Gastrocnemius medialis (tissue), 4 donors: Measurements from ENCODE around the gene VPS4A. TPM values are rescaled to one million over a fixed set of nuclear protein-coding genes. Genes with fewer than 3 reads are reported as not detected.

Source experiments
- ATAC-seq, 2 donors: fragments of 150-250 bp; one replicate each; pipeline ENCODE4 v1.9.1; 2016
- DNase-seq, 2 donors: peaks; one replicate each; pipeline ENCODE4 v3.0.0-alpha.2; 2019
- H3K27ac ChIP-seq, 4 donors: fragments of 200-600 bp; sonication (generic); 1 replicate in 1 of 4; 2 replicates in 3 of 4; pipeline ENCODE4 v1.5.1; 2016 to 2018; ENCODE audit warnings: mild to moderate bottlenecking in 2 of 4, moderate library complexity in 1 of 4
- H3K27me3 ChIP-seq, 3 donors: fragments of 200-600 bp; sonication (generic) in 2 of 3; 1 replicate in 1 of 3; 2 replicates in 2 of 3; pipeline versions ENCODE4 v1.5.1 to v1.6.0; 2016 to 2019; ENCODE audit warnings: mild to moderate bottlenecking in 1 of 3, moderate library complexity in 1 of 3
- H3K36me3 ChIP-seq, 2 donors: fragments of 200-600 bp; sonication (generic) in 1 of 2; one replicate each; pipeline ENCODE4 v1.5.1; 2017 to 2018
- H3K4me1 ChIP-seq, 2 donors: fragments of 200-600 bp; sonication (generic) in 1 of 2; one replicate each; pipeline ENCODE4 v1.5.1; 2016 to 2017; ENCODE audit warnings: mild to moderate bottlenecking in 2 of 2
- H3K4me3 ChIP-seq, 4 donors: fragments of 200-600 bp; sonication (generic) in 3 of 4; 1 replicate in 1 of 4; 2 replicates in 3 of 4; pipeline ENCODE4 v1.5.1; 2016 to 2019; ENCODE audit warnings: mild to moderate bottlenecking in 2 of 4
- H3K9me3 ChIP-seq, 3 donors: fragments of 200-600 bp; sonication (generic) in 2 of 3; 1 replicate in 1 of 3; 2 replicates in 2 of 3; pipeline ENCODE4 v1.5.1; 2016 to 2019
- CTCF ChIP-seq, 5 experiments: fragments of 450-650 bp in 3 of 5; fragments of 200-600 bp in 2 of 5; sonication (generic) in 2 of 5; IDR thresholded peaks in 4 of 5; conservative IDR thresholded peaks in 1 of 5; 1 replicate in 4 of 5; 2 replicates in 1 of 5; pipeline ENCODE4 v1.5.1; 2016 to 2019; ENCODE audit warnings: antibody characterized with exemption in 5 of 5, mild to moderate bottlenecking in 3 of 5, moderate library complexity in 3 of 5
- POLR2A ChIP-seq, 2 donors: fragments of 450-650 bp; IDR thresholded peaks; one replicate each; pipeline ENCODE4 v1.6.1; 2017; ENCODE audit warnings: antibody characterized with exemption in 2 of 2, mild to moderate bottlenecking in 2 of 2, moderate library complexity in 2 of 2
- in situ Hi-C, 4 donors: fragments of 200-750 bp; cut with MboI; loops; one replicate each; pipeline versions ENCODE4 v1.15.0 to v1.8.0; 2017; ENCODE audit warnings: low sequenced_read_pairs in 4 of 4
- intact Hi-C: fragments of 100-400 bp; cut with DNase I; formaldehyde crosslinking; loops from one replicate; pipeline ENCODE4 v1.15.1; 2023; ENCODE audit warnings: low total_unique reads
- total RNA-seq, 4 donors: library from RNA; depleted of rRNA; stranded (reverse); fragments of >200 nt; gene quantifications; one replicate each; pipeline versions ENCODE4 v1.1.0 to v1.2.3, GENCODE V29; 2016

The VPS4A gene
- total RNA-seq, 4 donors from 2014 or later: 53.3 to 112 (median 70.1) TPM

- TF ChIP-seq CTCF (IDR thresholded peaks at IDR 0.05 in 4 of 5, conservative IDR thresholded peaks at IDR 0.05 in 1 of 5) (no peak), POLR2A (IDR thresholded peaks at IDR 0.05) (no peak)
- intact Hi-C loops: no loop called here
- H3K4me3 ChIP-seq: peak overlapping the region; percentile 81 to 95 (median 90)
- H3K27me3 ChIP-seq: no peaks in the 10 kb centered on the region
- DNase-seq: no peak
- ATAC-seq: peak in 1 of 2 donors; percentile 2
- peaks cover 19 to 26% of the 10 kb centered on the region in 2 donors for H3K4me1 ChIP-seq
- H3K36me3 ChIP-seq: peaks cover 0 to 51% of the 10 kb centered on the region in 2 donors
- no peaks in the 10 kb centered on the region for H3K9me3 ChIP-seq
- peak overlapping the region; percentile 81 to 95 (median 94) for H3K27ac ChIP-seq
- in situ Hi-C loops: no loop called here
Measured at GRCh38 chr16:69340095-69340644, 29.0 kb downstream of the VPS4A start.

- Histone ChIP-seq H3K27ac (no peak overlapping the region), H3K27me3 (no peaks in the 10 kb centered on the region), H3K36me3 (peaks cover 0 to 44% of the 10 kb centered on the region in 2 donors), H3K4me3 (no peak overlapping the region), H3K9me3 (no peaks in the 10 kb centered on the region), H3K4me1 (peaks cover 9% of the 10 kb centered on the region in 2 donors)
- in situ Hi-C loops: no loop called here
- DNase-seq (no peak), ATAC-seq (no peak)
- TF ChIP-seq POLR2A (IDR thresholded peaks at IDR 0.05): no peak
- no peak for TF ChIP-seq CTCF (IDR thresholded peaks at IDR 0.05 in 4 of 5, conservative IDR thresholded peaks at IDR 0.05 in 1 of 5)
- intact Hi-C loops: no loop called here
Measured at GRCh38 chr16:69344171-69344570, 33.0 kb downstream of the VPS4A start.

GRCh38 chr16:69345923-69346322 is 34.8 kb downstream of the VPS4A start:
- no peak overlapping the region for H3K27ac ChIP-seq
- intact Hi-C loops: no loop called here
- H3K27me3 ChIP-seq: no peaks in the 10 kb centered on the region
- no peak overlapping the region for H3K4me3 ChIP-seq
- in situ Hi-C loops: no loop called here
- DNase-seq (no peak), ATAC-seq (no peak)
- TF ChIP-seq POLR2A (IDR thresholded peaks at IDR 0.05): no peak
- no peak for TF ChIP-seq CTCF (IDR thresholded peaks at IDR 0.05 in 4 of 5, conservative IDR thresholded peaks at IDR 0.05 in 1 of 5)
- no peaks in the 10 kb centered on the region for H3K9me3 ChIP-seq
- H3K36me3 ChIP-seq: peaks cover 0 to 37% of the 10 kb centered on the region in 2 donors
- H3K4me1 ChIP-seq: no peaks in the 10 kb centered on the region

DNA sequence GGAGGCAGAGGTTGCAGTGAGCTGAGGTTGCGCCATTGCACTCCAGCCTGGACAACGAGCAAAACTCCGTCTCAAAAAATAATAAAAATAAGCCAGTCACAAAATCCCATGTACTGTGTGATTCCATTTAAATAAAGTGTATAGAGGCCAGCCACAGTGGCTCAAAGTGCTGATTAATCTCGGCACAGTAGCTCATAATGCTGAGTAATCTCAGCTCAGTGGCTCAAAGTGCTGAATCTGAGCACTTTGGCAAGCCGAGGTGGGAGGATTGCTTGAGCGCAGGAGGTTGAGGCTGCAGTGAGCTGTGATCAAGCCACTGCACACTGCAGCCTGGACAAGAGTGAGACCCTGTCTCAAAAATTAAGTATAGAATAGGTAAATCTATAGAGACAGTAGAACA is 35.5 kb downstream of the VPS4A start:
- H3K27me3 ChIP-seq: no peaks in the 10 kb centered on the region
- in situ Hi-C loops: no loop called here
- H3K4me3 ChIP-seq: no peak overlapping the region
- H3K27ac ChIP-seq: no peak overlapping the region
- no peaks in the 10 kb centered on the region for H3K9me3 ChIP-seq
- no peak for TF ChIP-seq CTCF (IDR thresholded peaks at IDR 0.05 in 4 of 5, conservative IDR thresholded peaks at IDR 0.05 in 1 of 5)
- TF ChIP-seq POLR2A (IDR thresholded peaks at IDR 0.05): no peak
- H3K36me3 ChIP-seq: peaks cover 0 to 30% of the 10 kb centered on the region in 2 donors
- no peaks in the 10 kb centered on the region for H3K4me1 ChIP-seq
- DNase-seq (no peak), ATAC-seq (no peak)
- intact Hi-C loops: no loop called here

DNA sequence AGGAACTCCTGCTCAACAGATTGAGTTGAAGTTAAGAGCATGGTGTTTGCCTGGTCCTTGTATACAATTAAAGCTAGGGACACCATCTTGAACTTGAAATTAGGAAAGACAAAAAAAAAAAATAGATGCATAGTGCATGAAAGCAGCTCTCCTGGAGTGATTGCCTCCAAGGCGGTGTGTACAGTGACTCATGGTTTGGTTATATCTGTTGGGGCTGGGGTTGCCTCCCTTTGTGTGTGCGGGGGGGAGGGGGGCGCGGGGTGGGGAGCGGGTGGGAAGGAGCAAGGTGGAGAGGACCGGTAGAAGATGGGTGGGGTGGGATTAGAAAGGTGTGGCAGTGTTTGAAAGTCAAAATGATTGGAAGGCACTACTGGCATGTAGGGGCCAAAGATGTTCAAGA is 37.1 kb downstream of the VPS4A start:
- intact Hi-C loops (no loop called here), in situ Hi-C loops (no loop called here)
- no peaks in the 10 kb centered on the region for H3K4me1 ChIP-seq
- no peak for ATAC-seq
- TF ChIP-seq CTCF (IDR thresholded peaks at IDR 0.05 in 4 of 5, conservative IDR thresholded peaks at IDR 0.05 in 1 of 5) (no peak), POLR2A (IDR thresholded peaks at IDR 0.05) (no peak)
- H3K27ac ChIP-seq: no peak overlapping the region
- no peak for DNase-seq
- H3K27me3 ChIP-seq: no peaks in the 10 kb centered on the region
- peaks cover 0 to 14% of the 10 kb centered on the region in 2 donors for H3K36me3 ChIP-seq
- no peaks in the 10 kb centered on the region for H3K9me3 ChIP-seq
- no peak overlapping the region for H3K4me3 ChIP-seq
